SK-N-SH treated with all-trans-retinoic acid at 6 μM for 48 hours (cell line): ENCODE measurements around the gene FAM3B.

Experiments
- ATAC-seq: fragments of 200-7000 bp; cut with Tn5 transposase; 3 replicates; pipeline ENCODE4 v1.9.1; 2020; ENCODE audit warnings: mild to moderate bottlenecking, moderate library complexity
- ARNTL ChIP-seq: fragments of 450-650 bp; formaldehyde crosslinking; IDR thresholded peaks from 2 replicates; pipeline ENCODE4 v1.5.0; 2020; ENCODE audit warnings: low read depth, mild to moderate bottlenecking, moderate library complexity, borderline replicate concordance
- BACH2 ChIP-seq: fragments of 250-450 bp; sonication (Bioruptor Pico); IDR thresholded peaks from 2 replicates; pipeline ENCODE4 v1.9.0; 2021; ENCODE audit warnings: mild to moderate bottlenecking, borderline replicate concordance
- CREB5 ChIP-seq: fragments of 250-450 bp; sonication (Bioruptor Pico); IDR thresholded peaks from 2 replicates; pipeline ENCODE4 v1.5.1; 2020; ENCODE audit warnings: low read depth, mild to moderate bottlenecking, moderate library complexity
- CSDC2 ChIP-seq: fragments of 250-450 bp; sonication (Bioruptor Pico); IDR thresholded peaks from 2 replicates; pipeline ENCODE4 v1.5.0; 2020; ENCODE audit warnings: mild to moderate bottlenecking, moderate library complexity
- CSRNP3 ChIP-seq: fragments of 250-450 bp; sonication (Bioruptor Pico); IDR thresholded peaks from 2 replicates; pipeline ENCODE4 v1.5.1; 2021; ENCODE audit warnings: mild to moderate bottlenecking, moderate library complexity
- GLIS3 ChIP-seq: fragments of 250-450 bp; sonication (Bioruptor Pico); IDR thresholded peaks from 2 replicates; pipeline ENCODE4 v1.5.0; 2020; ENCODE audit warnings: mild to moderate bottlenecking, moderate library complexity
- ISL1 ChIP-seq: fragments of 250-450 bp; sonication (Bioruptor Pico); IDR thresholded peaks from 2 replicates; pipeline ENCODE4 v2.1.2; 2022; ENCODE audit warnings: mild to moderate bottlenecking, moderate library complexity
- OSR1 ChIP-seq: fragments of 250-450 bp; sonication (Bioruptor Pico); IDR thresholded peaks from 2 replicates; pipeline ENCODE4 v1.8.0; 2022; ENCODE audit warnings: moderate library complexity, mild to moderate bottlenecking, inconsistent platforms
- PATZ1 ChIP-seq: fragments of 250-450 bp; sonication (Bioruptor Pico); IDR thresholded peaks from 2 replicates; pipeline ENCODE4 v1.8.0; 2020; ENCODE audit warnings: mild to moderate bottlenecking, moderate library complexity, borderline replicate concordance
- POU6F1 ChIP-seq: fragments of 250-450 bp; sonication (Bioruptor Pico); IDR thresholded peaks from 2 replicates; pipeline ENCODE4 v1.8.0; 2021; ENCODE audit warnings: low read depth, mild to moderate bottlenecking, moderate library complexity, borderline replicate concordance
- PPARA ChIP-seq: fragments of 250-450 bp; sonication (Bioruptor Pico); IDR thresholded peaks from 2 replicates; pipeline ENCODE4 v1.5.0; 2020; ENCODE audit warnings: mild to moderate bottlenecking, borderline replicate concordance
- RARB ChIP-seq: fragments of 250-450 bp; sonication (Bioruptor Pico); IDR thresholded peaks from 2 replicates; pipeline ENCODE4 v1.8.0; 2021; ENCODE audit warnings: mild to moderate bottlenecking, moderate library complexity
- SNAI2 ChIP-seq: fragments of 250-450 bp; sonication (Bioruptor Pico); IDR thresholded peaks from 2 replicates; pipeline ENCODE4 v1.5.0; 2020; ENCODE audit warnings: mild to moderate bottlenecking, moderate library complexity
- TCF4 ChIP-seq: fragments of 250-450 bp; sonication (Bioruptor Pico); IDR thresholded peaks from 2 replicates; pipeline ENCODE4 v1.8.0; 2021; ENCODE audit warnings: mild to moderate bottlenecking, moderate library complexity, borderline replicate concordance
- TSHZ2 ChIP-seq: fragments of 250-450 bp; sonication (Bioruptor Pico); IDR thresholded peaks from 2 replicates; pipeline ENCODE4 v1.5.0; 2020; ENCODE audit warnings: mild to moderate bottlenecking, moderate library complexity
- ZC3H10 ChIP-seq: fragments of 250-450 bp; sonication (Bioruptor Pico); IDR thresholded peaks from 2 replicates; pipeline ENCODE4 v1.5.1; 2021; ENCODE audit warnings: mild to moderate bottlenecking, moderate library complexity
- ZFP3 ChIP-seq: fragments of 250-450 bp; sonication (Bioruptor Pico); IDR thresholded peaks from 2 replicates; pipeline ENCODE4 v1.5.0; 2020; ENCODE audit warnings: mild to moderate bottlenecking, moderate library complexity
- ZFP30 ChIP-seq: fragments of 450-650 bp; formaldehyde crosslinking; IDR thresholded peaks from 2 replicates; pipeline ENCODE4 v1.5.0; 2022; ENCODE audit warnings: mild to moderate bottlenecking, moderate library complexity
- ZNF565 ChIP-seq: fragments of 450-650 bp; formaldehyde crosslinking; conservative IDR thresholded peaks from 2 replicates; pipeline ENCODE4 v1.5.0; 2020; ENCODE audit warnings: low read depth, mild to moderate bottlenecking, moderate library complexity
- ZNF70 ChIP-seq: fragments of 450-650 bp; formaldehyde crosslinking; IDR thresholded peaks from 2 replicates; pipeline ENCODE4 v1.5.0; 2020; ENCODE audit warnings: mild to moderate bottlenecking, moderate library complexity
- ZNF8 ChIP-seq: fragments of 450-650 bp; formaldehyde crosslinking; IDR thresholded peaks from 2 replicates; pipeline ENCODE4 v1.5.0; 2020; ENCODE audit warnings: mild to moderate bottlenecking, moderate library complexity

FAM3B gene

GRCh38 chr21:41393876-41394465 is 77.4 kb downstream of the FAM3B start:
- no peak for TF ChIP-seq ISL1 (CRISPR knock-in tag)
- no peak for TF ChIP-seq OSR1 (CRISPR knock-in tag)
- no peak for TF ChIP-seq ZFP30 (CRISPR knock-in tag)
- TF ChIP-seq TSHZ2 (CRISPR knock-in tag): no peak
- TF ChIP-seq ARNTL: no peak
- TF ChIP-seq RARB (CRISPR knock-in tag): no peak
- TF ChIP-seq ZNF70: no peak
- no peak for TF ChIP-seq GLIS3 (CRISPR knock-in tag)
- no peak for TF ChIP-seq TCF4
- TF ChIP-seq BACH2 (CRISPR knock-in tag): no peak
- TF ChIP-seq CSDC2 (CRISPR knock-in tag): no peak
- no peak for TF ChIP-seq PATZ1 (CRISPR knock-in tag)
- no peak for TF ChIP-seq POU6F1 (CRISPR knock-in tag)
- TF ChIP-seq ZNF565: no peak
- no peak for TF ChIP-seq SNAI2 (CRISPR knock-in tag)
- no peak for ATAC-seq

- ATAC-seq: no peak
- no peak for TF ChIP-seq ZNF565
- TF ChIP-seq PATZ1 (CRISPR knock-in tag): no peak
- no peak for TF ChIP-seq ZC3H10 (CRISPR knock-in tag)
- TF ChIP-seq POU6F1 (CRISPR knock-in tag): no peak
- TF ChIP-seq ISL1 (CRISPR knock-in tag): no peak
- TF ChIP-seq RARB (CRISPR knock-in tag): no peak
- TF ChIP-seq ZFP30 (CRISPR knock-in tag): no peak
- TF ChIP-seq ZNF8 (CRISPR knock-in tag): no peak
- no peak for TF ChIP-seq ZNF70
- no peak for TF ChIP-seq TSHZ2 (CRISPR knock-in tag)
- no peak for TF ChIP-seq SNAI2 (CRISPR knock-in tag)
- TF ChIP-seq PPARA (CRISPR knock-in tag): no peak
- TF ChIP-seq CSRNP3 (CRISPR knock-in tag): no peak
- TF ChIP-seq ARNTL: no peak
- TF ChIP-seq TCF4: no peak
- TF ChIP-seq CREB5 (CRISPR knock-in tag): no peak
- no peak for TF ChIP-seq ZFP3
- no peak for TF ChIP-seq GLIS3 (CRISPR knock-in tag)
Observed at GRCh38 chr21:41396558-41397075, 80.0 kb downstream of the FAM3B start.
